AML-193 (cell line): ENCODE measurements around the gene BCL2L14.
"Not testable (repeated sequence)": the region's sequence is repeated elsewhere in the genome, so short reads cannot be mapped to it uniquely, and the experiment has no call there.

Experiments used
- DNase-seq, 2 experiments: peaks; one replicate each; lab custom pipeline; 2025; lab: John Stamatoyannopoulos, UW

BCL2L14 gene

GRCh38 chr12:12107678-12108077 is 36.9 kb downstream of the BCL2L14 start:
- DNase-seq: no peak

GRCh38 chr12:12108441-12109058 is 37.8 kb downstream of the BCL2L14 start:
- no peak for DNase-seq

- DNase-seq: not testable (repeated sequence)
These were observed 40.3 kb downstream of the BCL2L14 start for GRCh38 chr12:12110923-12111555.

- DNase-seq: no peak
These were observed 44.8 kb downstream of the BCL2L14 start for GRCh38 chr12:12115514-12115913.

- no peak for DNase-seq
These were observed 45.9 kb downstream of the BCL2L14 start for GRCh38 chr12:12116677-12117076.

- no peak for DNase-seq
These were observed 50.3 kb downstream of the BCL2L14 start for GRCh38 chr12:12121061-12121460.

GRCh38 chr12:12123036-12123604 is 52.4 kb downstream of the BCL2L14 start:
- DNase-seq: no peak

GRCh38 chr12:12126551-12126950 is 55.8 kb downstream of the BCL2L14 start:
- DNase-seq: no peak

- no peak for DNase-seq
These were observed 56.6 kb downstream of the BCL2L14 start for GRCh38 chr12:12127304-12127703.

GRCh38 chr12:12128670-12129069 is 57.9 kb downstream of the BCL2L14 start:
- no peak for DNase-seq

- no peak for DNase-seq
These were observed 62.5 kb downstream of the BCL2L14 start for GRCh38 chr12:12133259-12133658.

GRCh38 chr12:12133785-12134184 is 63.0 kb downstream of the BCL2L14 start:
- DNase-seq: no peak

- no peak for DNase-seq
These were observed 67.7 kb downstream of the BCL2L14 start for GRCh38 chr12:12138203-12139154.

- DNase-seq: no peak
These were observed 70.3 kb downstream of the BCL2L14 start for GRCh38 chr12:12141000-12141399.

GRCh38 chr12:12144531-12144930 is 73.8 kb downstream of the BCL2L14 start:
- DNase-seq: not testable (repeated sequence)

- DNase-seq: no peak
These were observed 76.4 kb downstream of the BCL2L14 start for GRCh38 chr12:12147111-12147510.
